Loucy (cell line): ENCODE measurements around the gene TCTN3.

ENCODE experiments used
- CTCF ChIP-seq: fragments of 200-600 bp; sonication (generic); conservative IDR thresholded peaks from 2 replicates; pipeline ENCODE4 v1.5.1; 2014; ENCODE audit warnings: mild to moderate bottlenecking, antibody characterized with exemption, low read length
- EZH2phosphoT487 ChIP-seq: fragments of 200-600 bp; IDR thresholded peaks from 2 replicates; pipeline ENCODE4 v1.6.1; 2018; ENCODE audit warnings: antibody characterized with exemption, mild to moderate bottlenecking, moderate library complexity, borderline replicate concordance

GRCh38 chr10:95616446-95616845 lies 77.3 kb downstream of the TCTN3 start:
- TF ChIP-seq EZH2phosphoT487 (no peak), CTCF (no peak)
